GM12891 (cell line): ENCODE measurements around the gene SHISA4.

Experiments used
- DNase-seq: peaks from one replicate; pipeline ENCODE4 v3.0.0; 2011; ENCODE audit warnings: low spot score; ENCODE audit not compliant: insufficient read length
- FAIRE-seq: peaks from 2 replicates; lab custom pipeline; 2011; peaks lifted over from hg19 to GRCh38; lab: Jason Lieb, UNC
- PAX5 ChIP-seq: IDR thresholded peaks from 2 replicates; pipeline ENCODE4 v1.6.1; 2011; ENCODE audit warnings: low read length, moderate library complexity, mild to moderate bottlenecking; ENCODE audit not compliant: insufficient read depth, severe bottlenecking
- POLR2A ChIP-seq: IDR thresholded peaks from 2 replicates; pipeline ENCODE4 v1.6.1; 2011; ENCODE audit warnings: low read depth, low read length, control low read depth
- POLR2AphosphoS5 ChIP-seq: IDR thresholded peaks from 2 replicates; pipeline ENCODE4 v1.6.1; 2011; ENCODE audit warnings: low read depth, low read length, control low read depth
- POU2F2 ChIP-seq: IDR thresholded peaks from 2 replicates; pipeline ENCODE4 v1.6.1; 2011; ENCODE audit warnings: low read depth, mild to moderate bottlenecking, control low read depth, low read length, moderate library complexity
- SPI1 ChIP-seq: IDR thresholded peaks from 2 replicates; pipeline ENCODE4 v1.6.1; 2011; ENCODE audit warnings: low read depth, low read length, control low read depth
- TAF1 ChIP-seq: IDR thresholded peaks from 2 replicates; pipeline ENCODE4 v1.6.1; 2011; ENCODE audit warnings: low read depth, low read length, control low read depth

SHISA4 gene

GRCh38 chr1:201921952-201922558 lies 33.4 kb downstream of the SHISA4 start:
- no peak for DNase-seq
- TF ChIP-seq PAX5 = no peak
- TF ChIP-seq SPI1 = no peak
- TF ChIP-seq POU2F2 = no peak
- TF ChIP-seq POLR2A = no peak
- TF ChIP-seq POLR2AphosphoS5 = no peak
- TF ChIP-seq TAF1 = no peak
- no peak for FAIRE-seq

- FAIRE-seq (no peak), DNase-seq (no peak)
- TF ChIP-seq POU2F2 = no peak
- TF ChIP-seq POLR2AphosphoS5 = no peak
- no peak for TF ChIP-seq SPI1
- no peak for TF ChIP-seq TAF1
- no peak for TF ChIP-seq PAX5
- TF ChIP-seq POLR2A = no peak
Measured at GRCh38 chr1:201925301-201925567, 36.5 kb downstream of the SHISA4 start.

- DNase-seq = no peak
- no peak for TF ChIP-seq TAF1
- TF ChIP-seq PAX5 = no peak
- TF ChIP-seq POU2F2 = no peak
- no peak for TF ChIP-seq POLR2AphosphoS5
- TF ChIP-seq POLR2A = no peak
- TF ChIP-seq SPI1 = no peak
- FAIRE-seq = no peak
Measured at GRCh38 chr1:201925981-201926645, 37.4 kb downstream of the SHISA4 start.

- DNase-seq (no peak), FAIRE-seq (no peak)
Measured at GRCh38 chr1:201928266-201928665, 39.6 kb downstream of the SHISA4 start.

DNA sequence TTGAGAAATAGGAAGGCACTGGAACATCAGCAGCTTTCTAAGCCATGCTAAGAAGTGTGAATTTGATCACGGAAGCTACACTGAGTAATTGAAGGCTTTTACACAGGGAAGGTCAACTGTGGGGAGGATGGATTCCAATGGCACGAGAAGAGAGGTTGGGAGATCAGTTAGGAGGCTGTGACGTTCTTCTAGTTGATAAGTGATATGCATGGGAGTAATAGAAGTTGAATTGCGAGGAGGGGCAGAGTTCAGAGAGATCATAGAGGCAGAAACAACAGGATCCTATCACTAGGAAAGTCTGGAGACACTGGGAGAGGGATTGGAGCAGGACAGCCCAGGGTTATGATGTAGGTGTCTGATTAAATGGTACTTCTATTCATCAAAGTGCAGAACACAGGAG lies 41.4 kb downstream of the SHISA4 start:
- no peak for DNase-seq
- FAIRE-seq = no peak
- TF ChIP-seq PAX5 = no peak
- TF ChIP-seq SPI1 = no peak
- TF ChIP-seq POLR2A = no peak
- TF ChIP-seq TAF1 = no peak
- TF ChIP-seq POU2F2 = no peak
- no peak for TF ChIP-seq POLR2AphosphoS5

More at GRCh38 chr1:201928266-201928665, 39.6 kb downstream of the SHISA4 start:
- TF ChIP-seq PAX5 = no peak
- TF ChIP-seq POU2F2 = no peak
- TF ChIP-seq SPI1 = no peak
- no peak for TF ChIP-seq POLR2A
- no peak for TF ChIP-seq TAF1
- TF ChIP-seq POLR2AphosphoS5 = no peak

GRCh38 chr1:201930803-201931202 lies 42.1 kb downstream of the SHISA4 start:
- TF ChIP-seq SPI1 (no peak), POLR2AphosphoS5 (no peak), POU2F2 (no peak), PAX5 (no peak), POLR2A (no peak), TAF1 (no peak)
- DNase-seq = no peak
- FAIRE-seq = no peak

DNA sequence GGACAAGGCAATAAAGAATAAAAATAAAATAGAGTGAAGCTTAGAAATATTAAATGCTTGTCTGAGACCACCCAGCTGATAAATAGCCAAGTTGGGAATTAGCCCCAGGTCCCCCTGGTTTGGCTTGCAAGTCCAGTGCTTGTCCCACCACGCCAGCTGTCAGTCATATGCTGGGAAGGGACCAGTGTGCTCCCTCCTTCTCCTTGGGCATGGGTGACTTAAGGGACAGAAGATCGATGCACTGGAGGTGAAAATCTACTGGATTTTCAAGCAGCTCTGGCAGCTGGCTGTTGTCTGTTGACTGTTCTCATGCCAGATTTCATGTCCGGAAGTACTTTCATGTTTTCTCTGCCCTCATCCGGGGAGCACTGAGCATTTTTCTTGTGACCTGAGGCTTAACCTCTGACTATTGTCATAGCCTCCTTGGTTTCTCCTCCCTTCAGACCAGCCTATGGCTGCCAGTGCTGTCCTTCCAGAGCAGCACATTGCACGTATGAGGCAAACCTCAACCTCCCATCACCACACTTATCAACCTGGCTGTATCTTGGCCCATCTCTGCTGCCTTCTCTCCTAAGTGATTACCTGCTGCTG lies 45.2 kb downstream of the SHISA4 start:
- FAIRE-seq = no peak
- no peak for DNase-seq
- TF ChIP-seq POLR2AphosphoS5 (no peak), SPI1 (no peak), TAF1 (no peak), POLR2A (no peak), PAX5 (no peak), POU2F2 (no peak)

DNA sequence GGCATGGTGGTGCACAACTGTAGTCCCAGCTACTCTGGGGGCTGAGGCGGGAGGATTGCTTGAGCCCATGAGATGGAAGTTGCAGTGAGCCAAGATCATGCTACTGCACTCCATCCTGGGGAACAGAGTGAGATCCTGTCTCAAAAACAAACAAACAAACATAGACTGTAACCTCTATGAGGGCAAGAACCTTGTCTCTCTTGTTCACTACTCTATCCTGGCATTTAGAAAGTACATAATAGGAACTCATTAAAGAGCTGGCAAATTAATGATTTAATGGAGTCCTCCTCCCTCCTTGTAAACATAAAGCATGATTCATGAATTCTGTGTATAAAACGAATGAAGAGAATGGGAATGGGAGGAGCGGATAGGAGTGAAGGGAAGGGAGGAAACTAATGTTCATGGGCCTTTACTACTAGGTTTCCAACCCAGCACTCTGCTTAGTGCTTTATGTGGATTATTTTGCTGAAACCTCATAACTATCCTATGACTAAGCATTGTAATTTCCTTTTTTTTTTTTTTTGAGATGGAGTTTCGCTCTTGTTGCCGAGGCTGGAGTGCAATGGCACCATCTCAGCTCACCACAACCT lies 49.0 kb downstream of the SHISA4 start:
- FAIRE-seq = no peak
- TF ChIP-seq SPI1 = no peak
- TF ChIP-seq PAX5 = no peak
- no peak for TF ChIP-seq POU2F2
- TF ChIP-seq TAF1 = no peak
- DNase-seq = no peak

GRCh38 chr1:201938440-201939035 lies 49.8 kb downstream of the SHISA4 start:
- TF ChIP-seq PAX5 (no peak), TAF1 (no peak), POLR2A (no peak), POLR2AphosphoS5 (no peak), SPI1 (no peak), POU2F2 (no peak)
- DNase-seq = no peak
- FAIRE-seq = no peak
